Nephron progenitor cell (in vitro differentiated cells): Measurements from ENCODE around the gene MPST.
A peak's percentile ranks its signal among the peaks of the same experiment; 100 is the strongest.

ENCODE experiments used
- DNase-seq: peaks from one replicate; pipeline ENCODE4 v3.0.0; 2021
- H3K27ac Mint-ChIP-seq: 2 replicates; pipeline ENCODE4 v1.8.0; 2021; ENCODE audit warnings: mild to moderate bottlenecking, moderate library complexity, mixed read lengths
- H3K27me3 Mint-ChIP-seq: 2 replicates; pipeline ENCODE4 v1.8.0; 2021; ENCODE audit warnings: mild to moderate bottlenecking, low read depth, mixed read lengths; ENCODE audit not compliant: poor library complexity
- H3K36me3 Mint-ChIP-seq: 2 replicates; pipeline ENCODE4 v1.8.0; 2021; ENCODE audit warnings: low read depth, mixed read lengths
- H3K4me1 Mint-ChIP-seq: 2 replicates; pipeline ENCODE4 v1.8.0; 2021; ENCODE audit warnings: mixed read lengths
- H3K4me3 Mint-ChIP-seq: 2 replicates; pipeline ENCODE4 v1.8.0; 2021; ENCODE audit warnings: mild to moderate bottlenecking, moderate library complexity, mixed read lengths
- H3K9me3 Mint-ChIP-seq: 2 replicates; pipeline ENCODE4 v1.8.0; 2021; ENCODE audit warnings: mild to moderate bottlenecking, moderate library complexity, mixed read lengths
- CTCF ChIP-seq: fragments of 200-600 bp; sonication (generic); IDR thresholded peaks from 2 replicates; pipeline ENCODE4 v1.5.0; 2021; ENCODE audit warnings: antibody characterized with exemption

Gene MPST

GRCh38 chr22:37065961-37066360, 46.4 kb downstream of the MPST start:
- no peaks in the 10 kb centered on the region for H3K9me3 Mint-ChIP-seq
- H3K27me3 Mint-ChIP-seq, result peaks cover 4% of the 10 kb centered on the region
- H3K4me3 Mint-ChIP-seq, result no peak overlapping the region
- DNase-seq, result no peak
- H3K27ac Mint-ChIP-seq, result no peak overlapping the region
- no peaks in the 10 kb centered on the region for H3K4me1 Mint-ChIP-seq
- no peaks in the 10 kb centered on the region for H3K36me3 Mint-ChIP-seq
- no peak for TF ChIP-seq CTCF

GRCh38 chr22:37067428-37067827, 47.9 kb downstream of the MPST start:
- Mint-ChIP-seq H3K36me3 (no peaks in the 10 kb centered on the region), H3K27me3 (peaks cover 4% of the 10 kb centered on the region), H3K4me3 (no peak overlapping the region), H3K27ac (no peak overlapping the region), H3K4me1 (no peaks in the 10 kb centered on the region), H3K9me3 (no peaks in the 10 kb centered on the region)
- TF ChIP-seq CTCF, result no peak
- DNase-seq, result no peak

DNA sequence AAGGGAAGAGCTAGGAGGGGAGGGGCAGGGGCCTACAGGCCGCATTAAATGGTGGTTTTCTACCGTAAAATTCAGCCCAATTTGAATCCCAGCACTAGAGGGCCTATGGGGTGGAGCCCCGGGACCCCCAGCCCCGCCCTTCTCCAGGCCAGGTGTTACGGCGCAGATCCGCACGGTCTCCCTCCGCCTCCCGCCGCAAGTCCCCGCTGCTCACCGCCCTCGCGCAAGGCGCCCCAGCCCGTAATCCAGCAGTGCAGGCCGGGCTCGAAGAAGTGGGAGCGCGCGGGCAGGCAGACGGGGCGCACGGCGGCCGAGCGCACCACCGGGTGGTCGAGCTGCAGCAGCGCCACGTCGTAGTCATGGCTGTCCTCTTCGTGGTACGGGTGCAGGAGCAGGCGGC, 49.3 kb downstream of the MPST start:
- peak; percentile 64 for DNase-seq

GRCh38 chr22:37069319-37069718, 49.8 kb downstream of the MPST start:
- Mint-ChIP-seq H3K4me3 (no peak overlapping the region), H3K4me1 (no peaks in the 10 kb centered on the region), H3K27ac (no peak overlapping the region), H3K36me3 (no peaks in the 10 kb centered on the region), H3K9me3 (no peaks in the 10 kb centered on the region), H3K27me3 (peaks cover 4% of the 10 kb centered on the region)
- DNase-seq, result no peak
- TF ChIP-seq CTCF, result no peak

More for the DNA sequence above, 49.3 kb downstream of the MPST start:
- Mint-ChIP-seq H3K27ac (no peak overlapping the region), H3K4me3 (no peak overlapping the region), H3K27me3 (peaks cover 4% of the 10 kb centered on the region), H3K4me1 (no peaks in the 10 kb centered on the region), H3K9me3 (no peaks in the 10 kb centered on the region), H3K36me3 (no peaks in the 10 kb centered on the region)
- no peak for TF ChIP-seq CTCF

GRCh38 chr22:37069719-37070118, 50.2 kb downstream of the MPST start:
- Mint-ChIP-seq H3K36me3 (no peaks in the 10 kb centered on the region), H3K27ac (no peak overlapping the region), H3K27me3 (peaks cover 2% of the 10 kb centered on the region), H3K4me1 (no peaks in the 10 kb centered on the region), H3K9me3 (no peaks in the 10 kb centered on the region), H3K4me3 (no peak overlapping the region)
- no peak for TF ChIP-seq CTCF
- no peak for DNase-seq

DNA sequence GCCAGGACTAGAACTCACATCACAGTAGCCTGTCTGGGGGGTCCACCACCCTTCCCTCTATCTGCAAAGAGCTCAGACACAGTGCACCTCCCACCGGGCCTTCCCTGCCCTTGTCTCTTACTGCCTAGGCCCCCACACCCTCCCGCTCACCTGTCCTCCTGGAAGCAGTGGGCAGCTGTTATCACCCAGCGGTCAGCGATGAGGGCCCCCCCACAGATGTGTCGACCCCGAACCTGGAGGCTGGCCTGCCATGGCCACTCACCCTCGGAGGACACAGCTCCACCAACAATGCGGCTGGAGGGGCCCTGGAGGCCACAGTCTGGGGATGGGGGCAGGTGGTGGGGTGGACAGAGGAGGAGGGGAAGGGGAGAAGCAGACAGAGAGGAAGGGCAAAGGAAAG, 50.8 kb downstream of the MPST start:
- no peak for TF ChIP-seq CTCF

More for the DNA sequence above, 50.8 kb downstream of the MPST start:
- DNase-seq, result no peak
- no peak overlapping the region for H3K27ac Mint-ChIP-seq
- H3K4me1 Mint-ChIP-seq, result no peaks in the 10 kb centered on the region
- H3K4me3 Mint-ChIP-seq, result no peak overlapping the region
- no peaks in the 10 kb centered on the region for H3K27me3 Mint-ChIP-seq
- H3K36me3 Mint-ChIP-seq, result no peaks in the 10 kb centered on the region
- no peaks in the 10 kb centered on the region for H3K9me3 Mint-ChIP-seq
